ENCODE data around the gene PIK3R5. TPM values are rescaled to one million over a fixed set of nuclear protein-coding genes. Genes with fewer than 3 reads are reported as not detected.

PIK3R5 gene
- total RNA-seq, 2 donors from 2014 or later = 112 to 119 TPM

GRCh38 chr17:8922451-8922850 lies 43.1 kb downstream of the PIK3R5 start:
- ATAC-seq = peak in 1 of 2 donors; percentile 34

GRCh38 chr17:8921147-8921546 lies 44.4 kb downstream of the PIK3R5 start:
- H3K36me3 Mint-ChIP-seq = peaks cover 15% of the 10 kb centered on the region
- H3K27ac Mint-ChIP-seq = no peak overlapping the region
- no peak overlapping the region for H3K4me3 Mint-ChIP-seq

More at GRCh38 chr17:8922451-8922850, 43.1 kb downstream of the PIK3R5 start:
- Mint-ChIP-seq H3K9me3 (no peaks in the 10 kb centered on the region), H3K36me3 (peaks cover 11% of the 10 kb centered on the region), H3K27ac (peak overlapping the region; percentile 77 to 84), H3K27me3 (no peaks in the 10 kb centered on the region), H3K4me3 (peak overlapping the region; percentile 67), H3K4me1 (ENCODE audit: low read depth in 2 of 2) (peaks cover 29 to 33% of the 10 kb centered on the region in 2 donors)
- no peak for DNase-seq (ENCODE audit: low spot score)

DNA sequence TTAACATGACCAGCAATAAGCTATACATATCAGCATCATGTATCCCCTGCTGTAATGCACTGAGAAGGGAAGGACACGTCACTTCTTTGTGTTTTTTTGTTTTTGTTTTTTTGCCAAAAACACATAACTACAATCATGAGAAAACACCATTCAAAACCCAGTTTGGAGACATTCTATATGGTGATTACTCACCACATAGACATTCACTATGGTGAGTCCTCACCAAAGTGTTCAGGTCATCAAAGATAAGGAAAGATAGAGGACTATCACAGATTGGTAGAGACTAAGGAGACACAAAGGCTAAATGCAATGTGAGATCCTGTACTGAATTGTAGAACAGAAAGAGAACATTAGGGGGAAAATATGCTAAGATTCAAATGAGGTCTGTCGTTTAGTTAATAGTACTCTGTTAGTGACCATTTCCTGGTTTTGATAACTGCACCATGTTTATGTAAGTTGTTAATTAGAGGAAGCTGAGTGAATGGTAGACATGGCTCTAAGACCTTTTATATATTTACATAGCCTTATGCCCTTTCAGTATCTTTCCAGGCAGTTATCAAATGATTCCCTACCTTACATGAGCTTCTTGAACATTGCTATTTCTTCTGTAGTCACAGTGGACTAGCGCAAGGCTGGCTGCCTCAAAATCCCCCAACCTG lies 46.6 kb downstream of the PIK3R5 start:
- Mint-ChIP-seq H3K9me3 (no peaks in the 10 kb centered on the region), H3K27me3 (no peaks in the 10 kb centered on the region), H3K4me3 (peak overlapping the region; percentile 19), H3K4me1 (ENCODE audit: low read depth in 2 of 2) (peaks cover 51 to 52% of the 10 kb centered on the region in 2 donors), H3K27ac (peak overlapping the region; percentile 91 to 93), H3K36me3 (peaks cover 15% of the 10 kb centered on the region)
- no peak for ATAC-seq
- no peak for DNase-seq (ENCODE audit: low spot score)

More at GRCh38 chr17:8921147-8921546, 44.4 kb downstream of the PIK3R5 start:
- ATAC-seq = no peak
- Mint-ChIP-seq H3K9me3 (no peaks in the 10 kb centered on the region), H3K4me1 (ENCODE audit: low read depth in 2 of 2) (peaks cover 35 to 42% of the 10 kb centered on the region in 2 donors), H3K27me3 (no peaks in the 10 kb centered on the region)
- DNase-seq (ENCODE audit: low spot score) = no peak

DNA sequence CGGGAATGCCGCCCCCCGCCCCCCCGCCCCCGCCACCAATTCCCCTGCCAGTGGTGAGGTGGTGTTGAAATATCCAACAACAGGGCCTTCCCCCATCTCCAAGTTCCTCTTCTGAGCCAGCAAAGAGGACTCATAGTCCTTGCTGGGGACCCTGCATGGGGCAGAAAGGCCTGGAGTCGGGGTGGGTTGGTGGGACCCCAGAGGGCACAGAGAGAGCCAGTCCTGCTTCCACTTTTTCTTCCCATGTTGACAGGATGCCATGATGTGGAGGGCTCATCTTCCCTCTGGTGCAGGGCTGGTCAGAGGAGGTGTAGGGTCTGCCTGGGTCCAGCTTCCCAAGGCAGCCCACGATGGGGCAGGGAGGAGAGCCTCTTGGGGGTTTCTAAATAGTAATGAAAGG lies 49.0 kb downstream of the PIK3R5 start:
- Mint-ChIP-seq H3K27ac (peak overlapping the region; percentile 91 to 93), H3K4me3 (peak overlapping the region; percentile 62), H3K36me3 (peaks cover 10% of the 10 kb centered on the region), H3K27me3 (no peaks in the 10 kb centered on the region), H3K4me1 (ENCODE audit: low read depth in 2 of 2) (peaks cover 52 to 53% of the 10 kb centered on the region in 2 donors), H3K9me3 (no peaks in the 10 kb centered on the region)
- ATAC-seq (peak in 1 of 2 donors; percentile 34), DNase-seq (ENCODE audit: low spot score) (no peak)

DNA sequence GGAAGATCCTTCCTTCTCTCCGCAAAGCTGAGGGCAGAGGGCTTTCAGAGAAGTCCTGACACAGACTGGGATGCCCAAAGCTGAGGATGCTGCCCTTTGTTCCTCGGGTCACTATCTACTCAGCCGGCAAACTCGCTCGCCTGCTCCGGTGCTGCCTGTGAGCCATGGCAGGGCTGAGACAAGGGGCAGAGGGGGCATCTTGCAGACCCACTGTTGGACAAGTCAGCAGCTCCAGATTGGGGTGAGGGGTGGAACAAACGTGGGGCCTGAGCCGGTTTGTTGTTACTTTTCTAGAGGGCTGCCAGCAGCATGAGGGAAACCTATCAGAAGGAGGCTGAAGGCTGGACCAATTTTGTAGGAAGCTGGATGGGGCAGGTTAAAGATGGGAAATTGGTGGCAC lies 51.0 kb downstream of the PIK3R5 start:
- no peaks in the 10 kb centered on the region for H3K9me3 Mint-ChIP-seq
- peaks cover 17% of the 10 kb centered on the region for H3K36me3 Mint-ChIP-seq
- H3K4me1 Mint-ChIP-seq (ENCODE audit: low read depth in 2 of 2) = peaks cover 55 to 65% of the 10 kb centered on the region in 2 donors

GRCh38 chr17:8913879-8914278 lies 51.6 kb downstream of the PIK3R5 start:
- peaks cover 48 to 60% of the 10 kb centered on the region in 2 donors for H3K4me1 Mint-ChIP-seq (ENCODE audit: low read depth in 2 of 2)

More for the DNA sequence above, 51.0 kb downstream of the PIK3R5 start:
- Mint-ChIP-seq H3K4me3 (peak overlapping the region; percentile 52), H3K27ac (peak overlapping the region; percentile 91 to 93), H3K27me3 (no peaks in the 10 kb centered on the region)
- no peak for ATAC-seq
- no peak for DNase-seq (ENCODE audit: low spot score)

DNA sequence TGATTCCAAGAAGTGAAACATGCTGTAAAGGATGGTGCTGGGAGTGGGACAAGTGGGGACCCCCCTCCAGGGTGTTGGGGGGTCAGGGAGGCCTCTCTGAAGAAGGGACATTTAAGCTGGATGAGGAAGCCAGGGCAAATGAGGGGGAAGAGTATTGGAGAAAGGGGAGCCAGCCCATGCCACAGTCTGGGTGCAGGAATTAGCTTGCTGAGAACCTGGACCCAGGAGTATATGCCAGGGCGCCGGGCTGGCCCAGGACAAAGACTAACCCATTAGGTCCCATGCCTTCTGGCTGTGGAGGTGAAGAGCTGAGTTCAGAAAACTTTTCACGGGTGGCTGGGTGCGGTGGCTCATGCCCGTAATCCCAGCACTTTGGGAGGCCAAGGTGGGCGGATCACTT lies 52.4 kb downstream of the PIK3R5 start:
- Mint-ChIP-seq H3K27ac (peak overlapping the region; percentile 66 to 82), H3K4me3 (no peak overlapping the region), H3K4me1 (ENCODE audit: low read depth in 2 of 2) (peaks cover 50 to 59% of the 10 kb centered on the region in 2 donors), H3K27me3 (no peaks in the 10 kb centered on the region), H3K9me3 (no peaks in the 10 kb centered on the region), H3K36me3 (peaks cover 26% of the 10 kb centered on the region)
- DNase-seq (ENCODE audit: low spot score) (no peak), ATAC-seq (no peak)

More at GRCh38 chr17:8913879-8914278, 51.6 kb downstream of the PIK3R5 start:
- no peaks in the 10 kb centered on the region for H3K9me3 Mint-ChIP-seq
- H3K27ac Mint-ChIP-seq = peak overlapping the region; percentile 91 to 93
- H3K36me3 Mint-ChIP-seq = peaks cover 18% of the 10 kb centered on the region
- no peak for DNase-seq (ENCODE audit: low spot score)
- ATAC-seq = no peak
- H3K4me3 Mint-ChIP-seq = no peak overlapping the region
- no peaks in the 10 kb centered on the region for H3K27me3 Mint-ChIP-seq

- no peaks in the 10 kb centered on the region for H3K27me3 Mint-ChIP-seq
- no peak for ATAC-seq
- H3K4me1 Mint-ChIP-seq (ENCODE audit: low read depth in 2 of 2) = peaks cover 45 to 59% of the 10 kb centered on the region in 2 donors
- H3K9me3 Mint-ChIP-seq = no peaks in the 10 kb centered on the region
- peak overlapping the region; percentile 66 to 82 for H3K27ac Mint-ChIP-seq
- no peak for DNase-seq (ENCODE audit: low spot score)
- H3K36me3 Mint-ChIP-seq = peaks cover 23% of the 10 kb centered on the region
- no peak overlapping the region for H3K4me3 Mint-ChIP-seq
Observed at GRCh38 chr17:8912084-8912981, 53.2 kb downstream of the PIK3R5 start.

GRCh38 chr17:8910969-8911604 lies 54.4 kb downstream of the PIK3R5 start:
- Mint-ChIP-seq H3K4me1 (ENCODE audit: low read depth in 2 of 2) (peaks cover 37 to 52% of the 10 kb centered on the region in 2 donors), H3K27ac (peak overlapping the region; percentile 66 to 82), H3K36me3 (peaks cover 19% of the 10 kb centered on the region), H3K9me3 (no peaks in the 10 kb centered on the region), H3K4me3 (no peak overlapping the region), H3K27me3 (no peaks in the 10 kb centered on the region)
- DNase-seq (ENCODE audit: low spot score) (no peak), ATAC-seq (no peak)

GRCh38 chr17:8909586-8910270 lies 55.8 kb downstream of the PIK3R5 start:
- ATAC-seq = peak in 1 of 2 donors; percentile 35
- Mint-ChIP-seq H3K9me3 (no peaks in the 10 kb centered on the region), H3K4me3 (no peak overlapping the region), H3K36me3 (peaks cover 27% of the 10 kb centered on the region), H3K4me1 (ENCODE audit: low read depth in 2 of 2) (peaks cover 42 to 52% of the 10 kb centered on the region in 2 donors), H3K27ac (peak overlapping the region; percentile 66 to 82), H3K27me3 (no peaks in the 10 kb centered on the region)
- no peak for DNase-seq (ENCODE audit: low spot score)

- Mint-ChIP-seq H3K27me3 (no peaks in the 10 kb centered on the region), H3K9me3 (no peaks in the 10 kb centered on the region), H3K4me3 (peak overlapping the region; percentile 15), H3K4me1 (ENCODE audit: low read depth in 2 of 2) (peaks cover 39 to 40% of the 10 kb centered on the region in 2 donors), H3K27ac (peak overlapping the region; percentile 84 to 94), H3K36me3 (peaks cover 40% of the 10 kb centered on the region)
- peak; percentile 57 to 60 for ATAC-seq
- no peak for DNase-seq (ENCODE audit: low spot score)
Observed at GRCh38 chr17:8905331-8905730, 60.2 kb downstream of the PIK3R5 start.

DNA sequence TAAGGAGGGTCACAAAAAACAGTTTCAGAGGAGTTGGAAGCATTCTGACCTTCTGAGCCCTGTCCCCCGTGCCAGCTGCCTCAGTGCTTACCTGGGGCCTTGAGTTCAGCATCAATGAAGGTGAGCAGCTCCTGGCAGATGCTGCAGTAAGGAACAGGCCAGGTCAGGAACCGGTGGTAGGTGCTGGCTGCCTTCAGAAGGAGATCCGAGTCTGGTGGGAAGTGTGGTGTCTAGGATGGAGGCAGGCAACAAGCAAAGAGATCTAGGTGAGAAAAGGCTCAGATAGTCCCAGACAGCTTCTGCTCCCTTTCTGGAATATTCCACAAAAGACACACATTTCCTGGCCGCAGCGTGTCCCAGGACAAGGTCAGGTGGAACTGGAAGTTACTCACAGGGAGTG lies 60.8 kb downstream of the PIK3R5 start:
- peaks cover 39% of the 10 kb centered on the region for H3K36me3 Mint-ChIP-seq
- H3K4me1 Mint-ChIP-seq (ENCODE audit: low read depth in 2 of 2) = peaks cover 38 to 43% of the 10 kb centered on the region in 2 donors
- ATAC-seq = no peak
- no peaks in the 10 kb centered on the region for H3K27me3 Mint-ChIP-seq
- no peak overlapping the region for H3K4me3 Mint-ChIP-seq
- no peak for DNase-seq (ENCODE audit: low spot score)
- no peaks in the 10 kb centered on the region for H3K9me3 Mint-ChIP-seq
- H3K27ac Mint-ChIP-seq = peak overlapping the region; percentile 84 to 94

DNA sequence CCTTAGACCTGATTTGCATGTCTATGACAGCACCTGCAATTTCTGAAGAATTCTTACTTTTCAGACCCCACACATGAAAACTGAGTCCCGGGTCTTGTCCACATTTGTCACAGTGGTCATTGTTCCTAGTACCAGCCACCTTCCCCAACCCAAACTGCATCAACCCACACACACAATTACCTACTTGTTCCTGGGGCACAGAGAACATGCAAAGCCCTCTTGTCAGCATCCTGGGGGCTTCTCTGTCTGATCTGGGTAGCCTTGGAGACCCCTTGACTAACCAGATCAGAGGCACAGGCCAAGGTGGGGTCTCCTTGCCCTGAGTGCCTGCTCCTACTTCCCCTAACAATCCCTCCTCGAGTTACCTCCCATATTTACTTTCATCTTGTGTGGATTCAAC lies 61.3 kb downstream of the PIK3R5 start:
- H3K9me3 Mint-ChIP-seq = no peaks in the 10 kb centered on the region
- DNase-seq (ENCODE audit: low spot score) = peak; percentile 44

More for the DNA sequence above, 61.3 kb downstream of the PIK3R5 start:
- ATAC-seq = no peak
- Mint-ChIP-seq H3K4me1 (ENCODE audit: low read depth in 2 of 2) (peaks cover 38 to 46% of the 10 kb centered on the region in 2 donors), H3K36me3 (peaks cover 39% of the 10 kb centered on the region), H3K4me3 (no peak overlapping the region), H3K27ac (peak overlapping the region; percentile 84 to 94), H3K27me3 (no peaks in the 10 kb centered on the region)

All from natural killer cell treated with Interleukin-12 subunit alpha and Interleukin-12 subunit beta and Interleukin-15 and Interleukin-18, amount 100 ng/mL, for 72 hours (primary cell).